Stimulated activated CD8-positive, alpha-beta memory T cell treated with anti-CD3 and anti-CD28 coated beads, Interleukin-12 subunit alpha, Interleukin-12 subunit beta, amount 100 ng/mL, for 24 hours (primary cell): ENCODE results near the gene CACNA1I.
"Not testable (repeated sequence)": the region's sequence is repeated elsewhere in the genome, so short reads cannot be mapped to it uniquely, and the experiment has no call there.

Source experiments
- DNase-seq: peaks from one replicate; pipeline ENCODE4 v3.0.0-alpha.2; 2020; ENCODE audit errors: extremely low read depth

Gene CACNA1I

GRCh38 chr22:39570665-39571064, at the start of gene CACNA1I:
Gene CACNA1I (plus strand): TSS chr22:39570753. CDS start chr22:39570753, 0 bp downstream.
- no peak for DNase-seq

- not testable (repeated sequence) for DNase-seq
Measured at GRCh38 chr22:39521106-39521885, 49.3 kb upstream of the CACNA1I start.

GRCh38 chr22:39522091-39522490, 48.5 kb upstream of the CACNA1I start:
- DNase-seq = not testable (repeated sequence)

- no peak for DNase-seq
Measured at GRCh38 chr22:39522567-39523300, 47.8 kb upstream of the CACNA1I start.

- DNase-seq = no peak
Measured at GRCh38 chr22:39524089-39524752, 46.3 kb upstream of the CACNA1I start.

- DNase-seq = no peak
Measured at GRCh38 chr22:39524753-39525657, 45.5 kb upstream of the CACNA1I start.

GRCh38 chr22:39525658-39525975, 44.9 kb upstream of the CACNA1I start:
- DNase-seq = no peak

GRCh38 chr22:39526736-39527171, 43.8 kb upstream of the CACNA1I start:
- DNase-seq = no peak

GRCh38 chr22:39527481-39527961, 43.0 kb upstream of the CACNA1I start:
- no peak for DNase-seq

- no peak for DNase-seq
Measured at GRCh38 chr22:39528080-39528661, 42.4 kb upstream of the CACNA1I start.

GRCh38 chr22:39528681-39529486, 41.7 kb upstream of the CACNA1I start:
- DNase-seq = peak; percentile 73

GRCh38 chr22:39529487-39529851, 41.1 kb upstream of the CACNA1I start:
- no peak for DNase-seq

- no peak for DNase-seq
Measured at GRCh38 chr22:39530116-39530515, 40.4 kb upstream of the CACNA1I start.

- DNase-seq = no peak
Measured at GRCh38 chr22:39530692-39531331, 39.7 kb upstream of the CACNA1I start.

- DNase-seq = peak; percentile 97
Measured at GRCh38 chr22:39532215-39533073, 38.1 kb upstream of the CACNA1I start, which contains the start of gene RPS19BP1. Gene RPS19BP1 (minus strand): TSS chr22:39532748. CDS start chr22:39532738, 10 bp downstream.

- no peak for DNase-seq
Measured at GRCh38 chr22:39534092-39534506, 36.5 kb upstream of the CACNA1I start.

GRCh38 chr22:39534591-39535356, 35.8 kb upstream of the CACNA1I start:
- peak; percentile 63 for DNase-seq

- DNase-seq = no peak
Measured at GRCh38 chr22:39535357-39535725, 35.2 kb upstream of the CACNA1I start.
